Neural cell (in vitro differentiated cells): Measurements from ENCODE around the gene IP6K1. TPM values are rescaled to one million over a fixed set of nuclear protein-coding genes. Genes with fewer than 3 reads are reported as not detected.

Source experiments
- H2AFZ ChIP-seq: fragments of 200-600, 300-800 bp; sonication (generic), shearing (Covaris generic); 2 replicates; pipeline ENCODE4 v1.6.0; 2014; ENCODE audit warnings: low read depth, mild to moderate bottlenecking, antibody characterized with exemption, low read length, moderate library complexity
- H3F3A ChIP-seq: fragments of 200-600 bp; shearing (Covaris generic); 2 replicates; pipeline ENCODE4 v1.6.1; 2016; ENCODE audit warnings: mild to moderate bottlenecking, moderate library complexity, mixed read lengths, antibody characterized with exemption, low read length; ENCODE audit not compliant: insufficient read depth, poor library complexity, severe bottlenecking
- H3K27ac ChIP-seq: fragments of 200-600, 300-800 bp; sonication (generic), shearing (Covaris generic); 2 replicates; pipeline ENCODE4 v1.5.1; 2014; ENCODE audit warnings: mild to moderate bottlenecking, low read length, moderate library complexity
- H3K27me3 ChIP-seq: fragments of 300-800, 200-600 bp; sonication (generic), shearing (Covaris generic); 2 replicates; pipeline ENCODE4 v1.6.0; 2014; ENCODE audit warnings: mild to moderate bottlenecking, low read depth, low read length, moderate library complexity; ENCODE audit not compliant: insufficient read depth
- H3K36me3 ChIP-seq: fragments of 300-800, 200-600 bp; sonication (generic), shearing (Covaris generic); 2 replicates; pipeline ENCODE4 v1.5.1; 2014; ENCODE audit warnings: mild to moderate bottlenecking, antibody characterized with exemption, low read length, moderate library complexity; ENCODE audit not compliant: insufficient read depth
- H3K4me2 ChIP-seq: fragments of 300-800, 200-600 bp; sonication (generic), shearing (Covaris generic); 2 replicates; pipeline ENCODE4 v1.6.0; 2014; ENCODE audit warnings: mild to moderate bottlenecking, low read length
- H3K4me3 ChIP-seq: fragments of 300-800, 200-600 bp; sonication (generic), shearing (Covaris generic); 2 replicates; pipeline ENCODE4 v1.5.1; 2014; ENCODE audit warnings: mild to moderate bottlenecking, low read length, moderate library complexity
- H3K79me2 ChIP-seq: fragments of 200-600 bp; shearing (Covaris generic); replicated peaks from 2 replicates; pipeline ENCODE4 v1.6.0; 2014; ENCODE audit warnings: mild to moderate bottlenecking, low read length, moderate library complexity; ENCODE audit not compliant: insufficient read depth
- H3K9ac ChIP-seq: fragments of 300-800, 200-600 bp; sonication (generic), shearing (Covaris generic); 2 replicates; pipeline ENCODE4 v1.6.1; 2016; ENCODE audit warnings: mild to moderate bottlenecking, low read length, mixed read lengths
- H3K9me2 ChIP-seq: fragments of 200-600 bp; shearing (Covaris generic); 2 replicates; pipeline ENCODE4 v1.6.1; 2016; ENCODE audit warnings: mild to moderate bottlenecking, low read length, mixed read lengths; ENCODE audit not compliant: insufficient read depth
- H3K9me3 ChIP-seq: fragments of 200-600, 300-800 bp; sonication (generic), shearing (Covaris generic); 2 replicates; pipeline ENCODE4 v1.6.1; 2016; ENCODE audit warnings: mild to moderate bottlenecking, mixed run types, low read length, moderate library complexity, mixed read lengths
- H4K20me1 ChIP-seq: fragments of 200-600 bp; shearing (Covaris generic); 2 replicates; pipeline ENCODE4 v1.6.1; 2016; ENCODE audit warnings: mild to moderate bottlenecking, mixed run types; ENCODE audit not compliant: insufficient read depth
- EP300 ChIP-seq: fragments of 450-650 bp; conservative IDR thresholded peaks from 2 replicates; pipeline ENCODE4 v1.6.1; 2014; ENCODE audit warnings: antibody characterized with exemption, mild to moderate bottlenecking, moderate library complexity; ENCODE audit not compliant: poor library complexity, severe bottlenecking
- EZH2 ChIP-seq: fragments of 200-600, 300-800 bp; shearing (Covaris generic), sonication (generic); IDR thresholded peaks from 2 replicates; pipeline ENCODE4 v1.6.1; 2014; ENCODE audit warnings: antibody characterized with exemption, low read length, borderline replicate concordance, mild to moderate bottlenecking; ENCODE audit not compliant: insufficient read depth, poor library complexity, severe bottlenecking
- MXI1 ChIP-seq: fragments of 450-650 bp; conservative IDR thresholded peaks from 2 replicates; pipeline ENCODE4 v1.6.1; 2014; ENCODE audit warnings: antibody characterized with exemption, mild to moderate bottlenecking; ENCODE audit not compliant: poor library complexity, severe bottlenecking
- POLR2AphosphoS5 ChIP-seq: IDR thresholded peaks from 2 replicates; pipeline ENCODE4 v1.6.1; 2012
- RAD21 ChIP-seq: fragments of 450-650 bp; conservative IDR thresholded peaks from 2 replicates; pipeline ENCODE4 v1.6.1; 2014; ENCODE audit warnings: antibody characterized with exemption, mild to moderate bottlenecking, moderate library complexity
- SMC3 ChIP-seq: fragments of 450-650 bp; conservative IDR thresholded peaks from 2 replicates; pipeline ENCODE4 v1.6.1; 2014; ENCODE audit warnings: antibody characterized with exemption, mild to moderate bottlenecking, moderate library complexity; ENCODE audit not compliant: poor library complexity
- TAF1 ChIP-seq: IDR thresholded peaks from 2 replicates; pipeline ENCODE4 v1.6.1; 2012; ENCODE audit warnings: low read depth
- polyA plus RNA-seq: library from polyadenylated mRNA; depleted of rRNA; stranded (reverse); fragments of >200 nt; gene quantifications from 2 replicates; pipeline ENCODE4 v1.2.3, GENCODE V29; 2014
- TF ChIP-seq, protein P1 (sequence below): fragments of 450-650 bp; IDR thresholded peaks from 2 replicates; pipeline ENCODE4 v1.5.1; 2014; ENCODE audit warnings: antibody characterized with exemption, mild to moderate bottlenecking, moderate library complexity; ENCODE audit not compliant: poor library complexity, severe bottlenecking
- TF ChIP-seq, protein P2 (sequence below): IDR thresholded peaks from 2 replicates; pipeline ENCODE4 v1.6.1; 2012; ENCODE audit warnings: borderline replicate concordance

IP6K1 gene
- polyA plus RNA-seq, 1 donor from 2014 or later = 52.7 TPM

GRCh38 chr3:49712166-49712565 is 74.2 kb downstream of the IP6K1 start:
- Histone ChIP-seq H3K9ac (no peak overlapping the region), H3K36me3 (peaks cover 3% of the 10 kb centered on the region)
- TF ChIP-seq POLR2AphosphoS5 (no peak), EZH2 (no peak), RAD21 (no peak), EP300 (no peak), TAF1 (no peak), SMC3 (no peak), MXI1 (no peak)
- TF ChIP-seq, protein P1, sequence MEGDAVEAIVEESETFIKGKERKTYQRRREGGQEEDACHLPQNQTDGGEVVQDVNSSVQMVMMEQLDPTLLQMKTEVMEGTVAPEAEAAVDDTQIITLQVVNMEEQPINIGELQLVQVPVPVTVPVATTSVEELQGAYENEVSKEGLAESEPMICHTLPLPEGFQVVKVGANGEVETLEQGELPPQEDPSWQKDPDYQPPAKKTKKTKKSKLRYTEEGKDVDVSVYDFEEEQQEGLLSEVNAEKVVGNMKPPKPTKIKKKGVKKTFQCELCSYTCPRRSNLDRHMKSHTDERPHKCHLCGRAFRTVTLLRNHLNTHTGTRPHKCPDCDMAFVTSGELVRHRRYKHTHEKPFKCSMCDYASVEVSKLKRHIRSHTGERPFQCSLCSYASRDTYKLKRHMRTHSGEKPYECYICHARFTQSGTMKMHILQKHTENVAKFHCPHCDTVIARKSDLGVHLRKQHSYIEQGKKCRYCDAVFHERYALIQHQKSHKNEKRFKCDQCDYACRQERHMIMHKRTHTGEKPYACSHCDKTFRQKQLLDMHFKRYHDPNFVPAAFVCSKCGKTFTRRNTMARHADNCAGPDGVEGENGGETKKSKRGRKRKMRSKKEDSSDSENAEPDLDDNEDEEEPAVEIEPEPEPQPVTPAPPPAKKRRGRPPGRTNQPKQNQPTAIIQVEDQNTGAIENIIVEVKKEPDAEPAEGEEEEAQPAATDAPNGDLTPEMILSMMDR = no peak
- TF ChIP-seq, protein P2, sequence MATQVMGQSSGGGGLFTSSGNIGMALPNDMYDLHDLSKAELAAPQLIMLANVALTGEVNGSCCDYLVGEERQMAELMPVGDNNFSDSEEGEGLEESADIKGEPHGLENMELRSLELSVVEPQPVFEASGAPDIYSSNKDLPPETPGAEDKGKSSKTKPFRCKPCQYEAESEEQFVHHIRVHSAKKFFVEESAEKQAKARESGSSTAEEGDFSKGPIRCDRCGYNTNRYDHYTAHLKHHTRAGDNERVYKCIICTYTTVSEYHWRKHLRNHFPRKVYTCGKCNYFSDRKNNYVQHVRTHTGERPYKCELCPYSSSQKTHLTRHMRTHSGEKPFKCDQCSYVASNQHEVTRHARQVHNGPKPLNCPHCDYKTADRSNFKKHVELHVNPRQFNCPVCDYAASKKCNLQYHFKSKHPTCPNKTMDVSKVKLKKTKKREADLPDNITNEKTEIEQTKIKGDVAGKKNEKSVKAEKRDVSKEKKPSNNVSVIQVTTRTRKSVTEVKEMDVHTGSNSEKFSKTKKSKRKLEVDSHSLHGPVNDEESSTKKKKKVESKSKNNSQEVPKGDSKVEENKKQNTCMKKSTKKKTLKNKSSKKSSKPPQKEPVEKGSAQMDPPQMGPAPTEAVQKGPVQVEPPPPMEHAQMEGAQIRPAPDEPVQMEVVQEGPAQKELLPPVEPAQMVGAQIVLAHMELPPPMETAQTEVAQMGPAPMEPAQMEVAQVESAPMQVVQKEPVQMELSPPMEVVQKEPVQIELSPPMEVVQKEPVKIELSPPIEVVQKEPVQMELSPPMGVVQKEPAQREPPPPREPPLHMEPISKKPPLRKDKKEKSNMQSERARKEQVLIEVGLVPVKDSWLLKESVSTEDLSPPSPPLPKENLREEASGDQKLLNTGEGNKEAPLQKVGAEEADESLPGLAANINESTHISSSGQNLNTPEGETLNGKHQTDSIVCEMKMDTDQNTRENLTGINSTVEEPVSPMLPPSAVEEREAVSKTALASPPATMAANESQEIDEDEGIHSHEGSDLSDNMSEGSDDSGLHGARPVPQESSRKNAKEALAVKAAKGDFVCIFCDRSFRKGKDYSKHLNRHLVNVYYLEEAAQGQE = no peak

GRCh38 chr3:49711489-49711888 is 74.9 kb downstream of the IP6K1 start:
- no peak overlapping the region for H2AFZ ChIP-seq
- H3K27me3 ChIP-seq = no peaks in the 10 kb centered on the region
- TF ChIP-seq RAD21 (no peak), POLR2AphosphoS5 (no peak), SMC3 (no peak), MXI1 (no peak), EP300 (no peak), TAF1 (no peak), EZH2 (no peak)
- TF ChIP-seq, protein P1 = no peak
- TF ChIP-seq, protein P2 = no peak
- H3K4me2 ChIP-seq = no peak overlapping the region
- no peak overlapping the region for H3K4me3 ChIP-seq
- H3K9me3 ChIP-seq = no peaks in the 10 kb centered on the region
- no peak overlapping the region for H3K9ac ChIP-seq
- H4K20me1 ChIP-seq = no peaks in the 10 kb centered on the region
- no peaks in the 10 kb centered on the region for H3K79me2 ChIP-seq
- no peaks in the 10 kb centered on the region for H3K9me2 ChIP-seq
- no peak overlapping the region for H3K27ac ChIP-seq
- peaks cover 3% of the 10 kb centered on the region for H3K36me3 ChIP-seq
- no peaks in the 10 kb centered on the region for H3F3A ChIP-seq

More at GRCh38 chr3:49712166-49712565, 74.2 kb downstream of the IP6K1 start:
- Histone ChIP-seq H3K9me3 (no peaks in the 10 kb centered on the region), H3K4me2 (no peak overlapping the region), H3K9me2 (no peaks in the 10 kb centered on the region), H2AFZ (no peak overlapping the region), H3F3A (no peaks in the 10 kb centered on the region), H3K27ac (no peak overlapping the region), H4K20me1 (no peaks in the 10 kb centered on the region), H3K4me3 (no peak overlapping the region), H3K27me3 (no peaks in the 10 kb centered on the region), H3K79me2 (no peaks in the 10 kb centered on the region)
